Stomach (tissue), 4 donors: ENCODE results near the gene ACOT9.
"Not testable (repeated sequence)": the region's sequence is repeated elsewhere in the genome, so short reads cannot be mapped to it uniquely, and the experiment has no call there.

Experiments used
- CTCF ChIP-seq, 7 experiments: fragments of 450-650 bp in 4 of 7; fragments of 200-600 bp in 3 of 7; sonication (generic) in 3 of 7; IDR thresholded peaks; one replicate each; pipeline ENCODE4 v1.5.1; 2016 to 2019; ENCODE audit warnings: antibody characterized with exemption in 7 of 7, control low read depth in 2 of 7, mild to moderate bottlenecking in 1 of 7
- POLR2A ChIP-seq, 4 donors: fragments of 450-650 bp; IDR thresholded peaks; one replicate each; pipeline ENCODE4 v1.6.1; 2016; ENCODE audit warnings: antibody characterized with exemption in 4 of 4, control low read depth in 2 of 4, mild to moderate bottlenecking in 1 of 4, moderate library complexity in 1 of 4
- POLR2AphosphoS5 ChIP-seq, 3 donors: sonication (generic); formaldehyde crosslinking; IDR thresholded peaks; one replicate each; pipeline ENCODE4 v1.6.1; 2016; ENCODE audit warnings: antibody characterized with exemption in 3 of 3

- not testable (repeated sequence) for TF ChIP-seq POLR2AphosphoS5, CTCF, POLR2A (IDR thresholded peaks at IDR 0.05)
These were observed 28.0 kb upstream of the ACOT9 start for GRCh38 chrX:23771086-23771485.
